Stimulated activated naive CD4-positive, alpha-beta T cell treated with Interleukin-2 at 50 U/mL for 16 hours (primary cell): Measurements from ENCODE around the gene SUN1.
"Not testable (repeated sequence)": the region's sequence is repeated elsewhere in the genome, so short reads cannot be mapped to it uniquely, and the experiment has no call there.

Source experiments
- DNase-seq: peaks from one replicate; lab custom pipeline; 2025; lab: John Stamatoyannopoulos, UW

Gene SUN1

GRCh38 chr7:803243-803635, 29.0 kb upstream of the SUN1 start:
- no peak for DNase-seq

DNA sequence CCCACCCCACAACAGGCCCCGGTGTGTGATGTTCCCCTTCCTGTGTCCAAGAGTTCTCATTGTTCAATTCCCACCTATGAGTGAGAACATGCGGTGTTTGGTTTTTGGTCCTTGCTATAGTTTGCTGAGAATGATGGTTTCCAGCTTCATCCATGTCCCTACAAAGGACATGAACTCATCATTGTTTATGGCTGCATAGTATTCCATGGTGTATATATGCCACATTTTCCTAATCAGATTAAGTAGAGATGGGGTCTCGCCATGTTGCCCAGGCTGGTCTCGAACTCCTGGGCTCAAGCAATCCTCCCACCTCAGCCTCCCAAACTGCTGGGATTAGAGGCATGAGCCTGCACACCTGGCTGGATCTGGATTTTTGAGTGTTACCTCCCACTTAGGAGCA, 28.5 kb upstream of the SUN1 start:
- not testable (repeated sequence) for DNase-seq

DNA sequence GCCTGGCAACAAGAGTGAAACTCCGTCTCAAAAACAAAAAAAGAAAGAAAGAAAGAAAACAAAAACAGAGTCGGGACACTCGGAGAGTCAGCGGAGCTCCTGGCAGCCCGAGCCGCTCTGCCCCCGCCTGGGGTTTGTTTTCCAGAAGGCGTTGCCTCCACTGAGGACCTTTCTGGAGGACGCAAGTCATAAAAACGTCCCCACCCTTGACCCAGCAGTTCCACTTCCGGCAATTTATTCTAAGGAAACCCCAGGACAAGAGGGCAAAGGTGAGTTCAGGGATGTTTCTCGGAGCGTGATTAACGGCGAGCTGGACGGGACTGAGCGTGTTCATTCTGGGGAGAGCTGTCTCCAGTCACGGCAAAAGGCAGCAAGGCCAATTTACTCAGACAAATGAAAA, 27.0 kb upstream of the SUN1 start:
- DNase-seq: no peak

- DNase-seq: no peak
Observed at GRCh38 chr7:815284-816216, 16.7 kb upstream of the SUN1 start.

- DNase-seq: peak; percentile 96
Observed at GRCh38 chr7:816300-816750, 16.0 kb upstream of the SUN1 start.

- DNase-seq: peak; percentile 41
Observed at GRCh38 chr7:816751-817671, 15.3 kb upstream of the SUN1 start.

- DNase-seq: no peak
Observed at GRCh38 chr7:818031-818699, 14.1 kb upstream of the SUN1 start.

DNA sequence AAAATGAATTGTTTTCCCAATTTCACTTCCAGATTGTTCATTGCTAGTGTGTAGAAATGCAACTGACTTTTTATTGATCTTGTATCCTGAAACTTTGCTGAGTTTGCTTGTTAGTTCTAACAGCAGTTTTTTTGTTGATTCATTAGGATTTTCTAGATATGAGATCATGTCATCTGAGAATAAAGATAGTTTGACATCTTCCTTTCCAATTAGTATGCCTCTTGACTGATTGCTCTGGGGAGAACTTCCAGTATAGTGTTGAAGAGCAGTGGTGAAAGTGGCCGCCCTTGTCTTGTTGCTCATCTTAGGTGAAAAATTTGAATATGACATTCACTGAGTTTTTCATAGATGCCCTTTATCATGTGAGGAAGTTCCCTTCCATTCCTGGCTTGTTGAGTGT, 11.9 kb upstream of the SUN1 start:
- DNase-seq: no peak

DNA sequence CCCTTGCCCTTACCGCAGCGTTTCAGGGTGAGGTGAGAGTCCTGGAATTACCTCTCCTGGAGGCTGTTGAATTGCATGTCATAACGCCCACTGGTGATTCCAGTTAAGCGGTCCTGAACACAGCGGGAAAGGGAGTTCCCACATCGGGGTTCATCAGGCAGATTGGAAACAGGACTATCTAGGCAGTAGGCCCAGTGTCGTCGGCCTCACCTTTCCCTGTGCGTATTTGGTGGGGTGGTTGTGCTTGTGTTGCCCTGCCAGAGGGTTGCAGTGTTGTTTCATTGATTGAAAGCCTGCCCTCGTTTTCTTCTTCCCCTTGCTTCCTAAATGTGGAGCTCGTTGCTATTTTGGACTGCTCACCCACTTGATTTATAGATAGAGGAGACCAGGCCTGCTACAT, 10.6 kb upstream of the SUN1 start:
- no peak for DNase-seq

DNA sequence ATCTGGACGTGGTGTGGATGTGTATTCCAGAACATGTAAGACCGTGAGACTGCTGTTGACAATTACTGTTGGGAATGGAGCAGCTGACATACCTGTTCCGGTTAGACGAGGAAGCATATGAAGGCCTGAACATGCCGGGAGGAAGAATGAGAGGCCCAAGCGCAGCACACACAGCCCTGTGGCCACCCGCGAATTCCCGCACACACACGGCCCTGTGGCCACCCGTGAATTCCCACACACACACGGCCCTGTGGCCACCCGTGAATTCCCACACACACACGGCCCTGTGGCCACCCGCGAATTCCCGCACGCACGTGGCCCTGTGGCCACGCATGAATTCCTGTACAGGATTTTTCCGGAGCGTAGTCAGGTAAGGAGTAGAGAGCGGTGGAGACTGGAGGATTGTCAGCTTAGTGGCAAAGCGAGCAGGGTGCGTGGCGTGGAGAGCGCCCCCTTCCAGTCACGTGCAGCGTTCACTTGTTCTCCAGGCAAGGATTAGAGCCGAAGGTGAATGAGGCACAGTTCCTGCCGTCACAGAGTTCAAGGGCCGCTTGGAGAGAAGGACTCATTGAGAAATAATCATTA, 9.5 kb upstream of the SUN1 start:
- no peak for DNase-seq

- no peak for DNase-seq
Observed at GRCh38 chr7:823649-824048, 8.6 kb upstream of the SUN1 start.

- DNase-seq: no peak
Observed at GRCh38 chr7:824081-824480, 8.2 kb upstream of the SUN1 start.

DNA sequence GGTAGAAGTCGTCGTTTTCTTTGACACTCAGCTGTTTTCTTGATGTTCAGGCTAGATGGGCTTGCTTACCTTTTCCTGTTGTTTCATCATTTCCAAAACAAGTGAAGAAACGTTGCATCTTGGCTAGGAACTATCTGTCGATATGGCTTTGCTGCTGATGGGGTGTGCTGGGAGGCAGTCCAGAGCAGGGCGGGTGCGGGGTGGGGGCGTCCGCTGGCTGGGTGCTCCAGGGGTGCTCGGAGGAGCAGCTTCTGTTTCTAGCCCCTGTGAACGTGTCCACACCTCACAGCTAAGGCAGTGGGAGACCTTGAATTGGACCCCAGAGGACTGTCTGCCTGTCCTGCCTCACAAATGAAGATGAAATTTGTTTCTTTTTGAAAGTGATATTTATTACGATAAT, 7.6 kb upstream of the SUN1 start:
- DNase-seq: no peak

DNA sequence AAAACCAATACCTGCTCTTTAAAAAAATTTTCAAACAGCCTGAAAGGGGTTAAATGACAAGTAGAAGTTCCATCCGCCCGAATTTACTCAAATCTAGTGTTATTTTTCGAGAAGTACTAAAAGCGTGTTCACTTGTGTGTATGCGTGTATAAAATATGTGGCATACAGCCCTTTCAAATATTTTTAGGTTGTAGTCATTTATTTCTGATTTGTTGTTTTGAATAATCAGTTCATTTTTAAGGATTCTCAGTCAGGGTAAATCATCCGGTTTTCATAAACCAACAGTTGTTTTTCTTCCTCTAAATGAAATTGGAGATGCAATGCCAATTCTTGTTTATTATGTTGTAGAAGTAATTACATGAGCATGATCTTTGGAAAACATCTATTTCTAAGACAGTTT, 6.9 kb upstream of the SUN1 start:
- DNase-seq: no peak

DNA sequence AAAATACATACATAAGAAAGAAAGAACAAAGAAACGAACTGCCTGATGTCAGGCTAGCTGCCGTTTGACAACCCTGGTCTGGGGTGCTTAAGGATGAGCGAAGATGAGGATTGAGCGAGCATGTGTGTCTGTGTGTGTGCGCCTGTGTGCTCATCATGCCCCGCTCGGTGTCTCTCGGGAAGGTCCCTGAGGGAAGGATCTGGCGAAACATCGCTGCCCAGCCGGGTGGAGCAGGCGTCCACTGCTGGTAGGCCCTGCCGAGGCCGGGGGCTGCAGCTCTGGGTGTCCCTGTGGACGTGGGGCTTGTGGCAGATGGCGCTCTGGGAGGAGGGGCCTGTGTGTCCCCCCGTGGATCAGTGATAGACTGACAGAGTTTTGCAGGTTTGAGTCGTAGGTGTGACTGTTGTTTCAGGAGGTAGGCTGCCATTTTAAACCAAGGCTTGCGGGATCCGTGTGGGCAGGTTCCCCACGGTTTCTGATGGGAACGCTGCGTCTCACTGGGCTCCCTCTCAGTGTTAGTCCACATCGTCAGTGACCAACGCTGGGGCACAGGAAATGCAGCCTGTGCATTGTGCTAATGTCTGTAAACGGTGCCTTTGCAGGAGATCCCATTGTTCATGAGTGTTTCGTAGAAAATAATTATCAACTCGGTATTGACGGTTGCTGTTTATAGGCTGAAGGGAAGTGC, 5.9 kb upstream of the SUN1 start:
- no peak for DNase-seq

DNA sequence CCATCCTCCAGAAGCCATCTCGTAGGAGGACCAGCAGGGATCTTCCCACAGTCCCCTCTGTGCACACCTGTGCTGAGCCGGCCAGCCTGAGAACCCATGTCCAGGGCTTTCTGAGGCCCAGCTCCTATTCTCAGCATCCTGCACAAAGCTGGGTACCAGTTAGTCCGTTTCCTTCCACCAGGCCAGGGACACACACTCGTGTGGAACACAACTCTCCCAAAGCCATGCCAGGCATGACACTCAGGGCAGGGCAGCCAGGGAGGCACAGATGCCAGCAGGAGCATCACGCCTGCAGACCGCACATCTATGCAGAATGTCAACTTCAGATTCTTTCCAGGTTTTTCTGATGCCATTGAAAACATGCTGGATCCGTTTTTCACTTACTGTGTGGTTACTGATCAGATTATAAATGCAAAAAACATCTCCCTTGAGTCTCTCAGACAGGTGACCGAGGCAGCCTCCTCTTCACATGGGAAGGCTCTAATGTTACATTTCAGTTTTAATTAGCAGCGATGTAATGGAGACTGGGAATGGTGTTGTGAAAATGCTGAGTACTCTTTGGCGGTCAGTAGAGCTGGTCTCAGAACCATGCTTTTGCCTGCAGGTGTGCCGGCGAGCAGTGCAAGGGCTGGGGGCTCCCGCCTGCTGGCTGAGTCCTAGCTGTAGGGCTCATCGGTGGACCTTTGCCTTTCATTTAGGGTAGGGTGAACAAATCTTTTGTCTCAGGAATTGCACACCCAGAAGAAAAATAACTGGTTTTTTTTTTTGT, 3.3 kb upstream of the SUN1 start:
- DNase-seq: no peak

DNA sequence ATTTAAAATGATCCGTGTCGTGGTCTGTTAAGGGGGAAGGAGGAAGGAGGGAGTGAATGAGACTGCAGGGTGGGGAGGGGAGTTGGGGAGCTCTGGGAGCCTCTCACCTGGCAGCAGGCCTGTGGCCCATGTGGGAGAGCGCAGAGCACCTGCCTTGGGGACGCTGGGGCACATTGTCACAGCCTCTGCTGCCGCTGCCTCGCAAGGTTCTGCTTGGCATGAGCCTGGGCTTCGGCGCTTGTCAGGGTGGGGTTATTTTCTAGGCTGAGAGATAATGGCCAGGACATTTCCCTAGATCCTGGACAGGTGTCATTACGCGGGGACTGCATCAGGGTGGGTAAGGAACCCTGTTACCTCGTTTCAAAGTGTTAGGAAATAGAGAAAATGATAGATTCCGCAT, 2.2 kb upstream of the SUN1 start:
- DNase-seq: no peak

GRCh38 chr7:831596-832166, 595 bp upstream of the SUN1 start:
- no peak for DNase-seq

- no peak for DNase-seq
Observed at GRCh38 chr7:832968-833424, 720 bp downstream of the SUN1 start.

- no peak for DNase-seq
Observed at GRCh38 chr7:833601-834258, 1.5 kb downstream of the SUN1 start.
